ENCODE measurements around the gene RAB40C. TPM values are rescaled to one million over a fixed set of nuclear protein-coding genes. Genes with fewer than 3 reads are reported as not detected.

RAB40C gene
- total RNA-seq, 5 donors from 2014 or later (not counting 1 experiment from before 2014, with no cell fraction given), result 14.1 to 28.0 (median 24.4) TPM

- Histone ChIP-seq H3K4me1 (ENCODE audit: control insufficient read depth in 1 of 2, extremely low read depth in 1 of 2, insufficient read depth in 2 of 2, low read length in 2 of 2) (peaks cover 0 to 4% of the 10 kb centered on the region in 2 experiments), H3K27ac (ENCODE audit: low read length) (no peak overlapping the region), H3K36me3 (ENCODE audit: control insufficient read depth in 2 of 2, extremely low read depth in 1 of 2, insufficient read depth in 1 of 2, low read length in 1 of 2) (peaks cover 10 to 12% of the 10 kb centered on the region in 2 donors), H3K27me3 (replicated peaks in 1 of 2; ENCODE audit: control insufficient read depth in 2 of 2, extremely low read depth in 1 of 2, insufficient read depth in 2 of 2, low read length in 1 of 2) (peaks cover 0 to 29% of the 10 kb centered on the region in 2 experiments), H3K9me3 (no peaks in the 10 kb centered on the region), H3K4me3 (ENCODE audit: control insufficient read depth in 1 of 2, extremely low read depth in 1 of 2, low read length in 1 of 2) (no peak overlapping the region)
- ATAC-seq (replicated peaks in 1 of 4) (no peak), DNase-seq (peak in 1 of 35 experiments; percentile 19)
- Mint-ChIP-seq H3K4me1 (no peaks in the 10 kb centered on the region), H3K27ac (no peak overlapping the region), H3K36me3 (peaks cover 3% of the 10 kb centered on the region), H3K4me3 (no peak overlapping the region), H3K27me3 (peaks cover 0 to 10% of the 10 kb centered on the region in 2 donors), H3K9me3 (no peaks in the 10 kb centered on the region)
- ChIA-PET POLR2A (no interaction called here), CTCF (no interaction called here)
- 90% methylated on average over 41 of the region's 54 CpGs for WGBS (ENCODE audit: insufficient coverage)
Measured at GRCh38 chr16:554640-555365, 35.1 kb upstream of the RAB40C start.

GRCh38 chr16:555528-556473 is 34.1 kb upstream of the RAB40C start:
- POLR2A ChIA-PET, result no interaction called here
- H3K9me3 Mint-ChIP-seq, result no peaks in the 10 kb centered on the region
- 92% methylated on average over 23 of the region's 32 CpGs for WGBS (ENCODE audit: insufficient coverage)
- H3K36me3 Mint-ChIP-seq, result peaks cover 3% of the 10 kb centered on the region
- H3K9me3 ChIP-seq, result no peaks in the 10 kb centered on the region
- H3K27ac ChIP-seq (ENCODE audit: low read length), result no peak overlapping the region
- ATAC-seq (replicated peaks in 1 of 4) (no peak), DNase-seq (no peak)
- peaks cover 0 to 10% of the 10 kb centered on the region in 2 donors for H3K27me3 Mint-ChIP-seq
- no peak overlapping the region for H3K27ac Mint-ChIP-seq
- H3K4me1 Mint-ChIP-seq, result no peaks in the 10 kb centered on the region
- H3K27me3 ChIP-seq (replicated peaks in 1 of 2; ENCODE audit: control insufficient read depth in 2 of 2, extremely low read depth in 1 of 2, insufficient read depth in 2 of 2, low read length in 1 of 2), result peaks cover 0 to 30% of the 10 kb centered on the region in 2 experiments
- H3K4me1 ChIP-seq (ENCODE audit: control insufficient read depth in 1 of 2, extremely low read depth in 1 of 2, insufficient read depth in 2 of 2, low read length in 2 of 2), result peaks cover 0 to 4% of the 10 kb centered on the region in 2 experiments
- no peak overlapping the region for H3K4me3 Mint-ChIP-seq
- H3K4me3 ChIP-seq (ENCODE audit: control insufficient read depth in 1 of 2, extremely low read depth in 1 of 2, low read length in 1 of 2), result no peak overlapping the region
- CTCF ChIA-PET, result no interaction called here
- H3K36me3 ChIP-seq (ENCODE audit: control insufficient read depth in 2 of 2, extremely low read depth in 1 of 2, insufficient read depth in 1 of 2, low read length in 1 of 2), result peaks cover 10 to 12% of the 10 kb centered on the region in 2 donors

GRCh38 chr16:556474-557173 is 33.2 kb upstream of the RAB40C start:
- 91% methylated on average over 26 of the region's 32 CpGs for WGBS (ENCODE audit: insufficient coverage)
- no peak overlapping the region for H3K27ac ChIP-seq (ENCODE audit: low read length)
- Mint-ChIP-seq H3K4me3 (no peak overlapping the region), H3K4me1 (no peaks in the 10 kb centered on the region), H3K27ac (no peak overlapping the region), H3K27me3 (peaks cover 0 to 10% of the 10 kb centered on the region in 2 donors), H3K9me3 (no peaks in the 10 kb centered on the region), H3K36me3 (peaks cover 3% of the 10 kb centered on the region)
- no peaks in the 10 kb centered on the region for H3K9me3 ChIP-seq
- POLR2A ChIA-PET, result no interaction called here
- ATAC-seq (replicated peaks in 1 of 4) (no peak), DNase-seq (no peak)
- H3K4me3 ChIP-seq (ENCODE audit: control insufficient read depth in 1 of 2, extremely low read depth in 1 of 2, low read length in 1 of 2), result no peak overlapping the region
- CTCF ChIA-PET, result no interaction called here
- H3K4me1 ChIP-seq (ENCODE audit: control insufficient read depth in 1 of 2, extremely low read depth in 1 of 2, insufficient read depth in 2 of 2, low read length in 2 of 2), result peaks cover 0 to 4% of the 10 kb centered on the region in 2 experiments
- H3K36me3 ChIP-seq (ENCODE audit: control insufficient read depth in 2 of 2, extremely low read depth in 1 of 2, insufficient read depth in 1 of 2, low read length in 1 of 2), result peaks cover 7% of the 10 kb centered on the region in 2 donors
- H3K27me3 ChIP-seq (replicated peaks in 1 of 2; ENCODE audit: control insufficient read depth in 2 of 2, extremely low read depth in 1 of 2, insufficient read depth in 2 of 2, low read length in 1 of 2), result peaks cover 0 to 38% of the 10 kb centered on the region in 2 experiments

- 86% methylated on average over 18 of the region's 23 CpGs for WGBS (ENCODE audit: insufficient coverage)
- no peaks in the 10 kb centered on the region for H3K36me3 ChIP-seq (ENCODE audit: control insufficient read depth in 2 of 2, extremely low read depth in 1 of 2, insufficient read depth in 1 of 2, low read length in 1 of 2)
- Mint-ChIP-seq H3K36me3 (peaks cover 3% of the 10 kb centered on the region), H3K4me1 (peaks cover 0 to 2% (median 0%) of the 10 kb centered on the region in 3 donors), H3K27ac (no peak overlapping the region), H3K9me3 (no peaks in the 10 kb centered on the region), H3K27me3 (peaks cover 0 to 16% of the 10 kb centered on the region in 2 donors), H3K4me3 (no peak overlapping the region)
- no peak for ATAC-seq (replicated peaks in 1 of 4)
- H3K4me3 ChIP-seq (ENCODE audit: control insufficient read depth in 1 of 2, extremely low read depth in 1 of 2, low read length in 1 of 2), result no peak overlapping the region
- H3K4me1 ChIP-seq (ENCODE audit: control insufficient read depth in 1 of 2, extremely low read depth in 1 of 2, insufficient read depth in 2 of 2, low read length in 2 of 2), result peaks cover 0 to 4% of the 10 kb centered on the region in 2 experiments
- no peaks in the 10 kb centered on the region for H3K9me3 ChIP-seq
- H3K27me3 ChIP-seq (replicated peaks in 1 of 2; ENCODE audit: control insufficient read depth in 2 of 2, extremely low read depth in 1 of 2, insufficient read depth in 2 of 2, low read length in 1 of 2), result peaks cover 0 to 41% of the 10 kb centered on the region in 2 experiments
- H3K27ac ChIP-seq (ENCODE audit: low read length), result no peak overlapping the region
- POLR2A ChIA-PET, result no interaction called here
- no peak for DNase-seq
- CTCF ChIA-PET, result no interaction called here
Measured at GRCh38 chr16:557463-558297, 32.2 kb upstream of the RAB40C start.

- 65% methylated on average over 16 of the region's 22 CpGs for WGBS (ENCODE audit: insufficient coverage)
- ChIA-PET POLR2A (no interaction called here), CTCF (no interaction called here)
- H3K36me3 ChIP-seq (ENCODE audit: control insufficient read depth in 2 of 2, extremely low read depth in 1 of 2, insufficient read depth in 1 of 2, low read length in 1 of 2), result no peaks in the 10 kb centered on the region
- no peaks in the 10 kb centered on the region for H3K9me3 ChIP-seq
- peaks cover 3% of the 10 kb centered on the region for H3K36me3 Mint-ChIP-seq
- no peak overlapping the region for H3K4me3 Mint-ChIP-seq
- H3K4me1 ChIP-seq (ENCODE audit: control insufficient read depth in 1 of 2, extremely low read depth in 1 of 2, insufficient read depth in 2 of 2, low read length in 2 of 2), result peaks cover 0 to 4% of the 10 kb centered on the region in 2 experiments
- no peak for ATAC-seq (replicated peaks in 1 of 4)
- no peaks in the 10 kb centered on the region for H3K9me3 Mint-ChIP-seq
- peaks cover 0 to 41% of the 10 kb centered on the region in 2 experiments for H3K27me3 ChIP-seq (replicated peaks in 1 of 2; ENCODE audit: control insufficient read depth in 2 of 2, extremely low read depth in 1 of 2, insufficient read depth in 2 of 2, low read length in 1 of 2)
- no peak for DNase-seq
- peaks cover 0 to 16% of the 10 kb centered on the region in 2 donors for H3K27me3 Mint-ChIP-seq
- no peak overlapping the region for H3K27ac ChIP-seq (ENCODE audit: low read length)
- no peak overlapping the region for H3K4me3 ChIP-seq (ENCODE audit: control insufficient read depth in 1 of 2, extremely low read depth in 1 of 2, low read length in 1 of 2)
- peaks cover 0 to 2% (median 0%) of the 10 kb centered on the region in 3 donors for H3K4me1 Mint-ChIP-seq
- H3K27ac Mint-ChIP-seq, result no peak overlapping the region
Measured at GRCh38 chr16:558298-559020, 31.4 kb upstream of the RAB40C start.
